ENCODE measurements around the gene CCND1. TPM values are rescaled to one million over a fixed set of nuclear protein-coding genes. Genes with fewer than 3 reads are reported as not detected.
"Not testable (repeated sequence)": the region's sequence is repeated elsewhere in the genome, so short reads cannot be mapped to it uniquely, and the experiment has no call there.

The CCND1 gene
- total RNA-seq, 1 donor from 2014 or later = 82.6 TPM

- DNase-seq (ENCODE audit: low spot score) = no peak
- no peak for ATAC-seq
Measured at GRCh38 chr11:69686452-69686851, 45.5 kb downstream of the CCND1 start.

- DNase-seq (ENCODE audit: low spot score) = no peak
Measured at GRCh38 chr11:69686856-69687255, 45.9 kb downstream of the CCND1 start.

GRCh38 chr11:69687969-69688771 is 47.2 kb downstream of the CCND1 start:
- DNase-seq (ENCODE audit: low spot score); ATAC-seq: not testable (repeated sequence)

More at GRCh38 chr11:69686856-69687255, 45.9 kb downstream of the CCND1 start:
- ATAC-seq = no peak

- ATAC-seq (no peak), DNase-seq (ENCODE audit: low spot score) (no peak)
Measured at GRCh38 chr11:69689484-69690319, 48.7 kb downstream of the CCND1 start.

- DNase-seq (ENCODE audit: low spot score) = no peak
Measured at GRCh38 chr11:69691463-69691862, 50.5 kb downstream of the CCND1 start.

GRCh38 chr11:69692422-69692821 is 51.5 kb downstream of the CCND1 start:
- ATAC-seq (no peak), DNase-seq (ENCODE audit: low spot score) (no peak)

More at GRCh38 chr11:69691463-69691862, 50.5 kb downstream of the CCND1 start:
- ATAC-seq = no peak

GRCh38 chr11:69694781-69695180 is 53.8 kb downstream of the CCND1 start:
- DNase-seq (ENCODE audit: low spot score) (no peak), ATAC-seq (no peak)

- no peak for ATAC-seq
- DNase-seq (ENCODE audit: low spot score) = no peak
Measured at GRCh38 chr11:69695581-69695980, 54.6 kb downstream of the CCND1 start.

- ATAC-seq; DNase-seq (ENCODE audit: low spot score): not testable (repeated sequence)
Measured at GRCh38 chr11:69695995-69696394, 55.0 kb downstream of the CCND1 start.

- ATAC-seq (no peak), DNase-seq (ENCODE audit: low spot score) (no peak)
Measured at GRCh38 chr11:69696749-69697468, 56.0 kb downstream of the CCND1 start.

- ATAC-seq (no peak), DNase-seq (ENCODE audit: low spot score) (no peak)
Measured at GRCh38 chr11:69697469-69697843, 56.5 kb downstream of the CCND1 start.

GRCh38 chr11:69697861-69698260 is 56.9 kb downstream of the CCND1 start:
- ATAC-seq = no peak
- DNase-seq (ENCODE audit: low spot score) = no peak

GRCh38 chr11:69698362-69698761 is 57.4 kb downstream of the CCND1 start:
- DNase-seq (ENCODE audit: low spot score) = no peak
- ATAC-seq = no peak

- DNase-seq (ENCODE audit: low spot score) = no peak
- ATAC-seq = no peak
Measured at GRCh38 chr11:69699213-69699612, 58.3 kb downstream of the CCND1 start.

GRCh38 chr11:69700278-69701140 is 59.6 kb downstream of the CCND1 start:
- DNase-seq (ENCODE audit: low spot score) = peak; percentile 85
- peak; percentile 92 for ATAC-seq

GRCh38 chr11:69702239-69702691 is 61.3 kb downstream of the CCND1 start:
- DNase-seq (ENCODE audit: low spot score) = no peak
- ATAC-seq = no peak

- DNase-seq (ENCODE audit: low spot score) (no peak), ATAC-seq (no peak)
Measured at GRCh38 chr11:69702769-69703452, 62.0 kb downstream of the CCND1 start.

GRCh38 chr11:69703453-69703767 is 62.5 kb downstream of the CCND1 start:
- no peak for ATAC-seq
- no peak for DNase-seq (ENCODE audit: low spot score)
